ENCODE data around the gene VIPR2.
"Not testable (repeated sequence)": the region's sequence is repeated elsewhere in the genome, so short reads cannot be mapped to it uniquely, and the experiment has no call there.

Gene VIPR2

GRCh38 chr7:159137906-159138305, 6.8 kb downstream of the VIPR2 start:
- no peak for DNase-seq

DNA sequence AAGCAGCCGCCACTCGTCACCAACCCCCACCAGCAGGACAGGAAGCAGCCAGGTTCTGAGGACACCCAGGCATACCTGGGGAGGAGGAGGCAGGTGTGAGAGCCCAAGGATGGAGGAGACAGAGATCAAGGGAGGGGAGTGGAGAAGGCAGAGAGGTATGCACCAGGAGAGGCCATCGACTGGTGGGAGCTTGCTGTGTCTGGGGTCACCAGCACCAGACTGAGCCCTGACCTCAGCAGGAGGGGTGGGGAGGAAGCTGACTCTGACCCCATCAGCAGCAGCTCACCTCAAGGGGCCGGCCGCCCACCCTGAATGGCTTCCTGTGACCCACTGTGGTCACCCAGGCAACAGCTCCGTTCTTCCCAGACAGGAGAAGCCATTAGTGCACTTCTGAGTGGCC, 7.8 kb downstream of the VIPR2 start:
- DNase-seq: no peak

DNA sequence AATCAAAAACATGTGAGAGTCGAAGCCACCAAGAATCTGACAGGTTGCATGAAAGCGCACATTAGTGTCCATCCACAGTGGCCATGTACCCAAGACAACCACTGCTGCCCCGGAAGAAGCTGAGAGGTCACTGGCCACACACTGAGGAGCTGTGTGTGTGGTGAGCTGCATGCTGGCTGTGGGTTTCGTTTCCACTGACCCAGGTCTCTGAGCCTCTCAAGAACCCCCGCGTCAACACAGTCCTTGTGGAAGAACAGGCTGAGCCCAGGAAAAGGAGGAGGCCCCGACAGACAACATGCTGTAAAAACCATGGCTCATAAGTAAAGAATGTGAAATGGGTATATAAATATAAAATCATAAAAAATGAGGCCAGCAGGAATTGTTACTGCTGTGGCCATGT, 8.2 kb downstream of the VIPR2 start:
- no peak for DNase-seq

DNA sequence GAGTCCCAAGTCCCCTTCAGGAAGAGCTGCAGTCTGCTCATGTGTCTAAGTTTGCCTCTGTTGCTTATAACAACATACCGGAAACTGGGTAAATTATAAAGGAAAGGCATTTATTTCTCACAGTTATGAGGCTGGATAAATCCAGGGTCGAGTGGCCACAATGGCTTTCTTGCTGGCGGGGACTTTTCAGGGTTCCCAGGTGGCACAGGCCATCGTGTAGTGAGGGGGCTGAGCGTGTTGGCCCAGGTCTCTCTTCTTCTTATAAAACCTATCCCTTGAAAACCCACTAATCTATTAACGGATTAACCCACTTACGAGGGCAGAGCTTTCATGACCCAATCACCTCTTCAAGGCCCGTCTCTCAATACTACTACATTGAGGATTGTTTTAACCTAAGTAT, 8.7 kb downstream of the VIPR2 start:
- DNase-seq: no peak

DNA sequence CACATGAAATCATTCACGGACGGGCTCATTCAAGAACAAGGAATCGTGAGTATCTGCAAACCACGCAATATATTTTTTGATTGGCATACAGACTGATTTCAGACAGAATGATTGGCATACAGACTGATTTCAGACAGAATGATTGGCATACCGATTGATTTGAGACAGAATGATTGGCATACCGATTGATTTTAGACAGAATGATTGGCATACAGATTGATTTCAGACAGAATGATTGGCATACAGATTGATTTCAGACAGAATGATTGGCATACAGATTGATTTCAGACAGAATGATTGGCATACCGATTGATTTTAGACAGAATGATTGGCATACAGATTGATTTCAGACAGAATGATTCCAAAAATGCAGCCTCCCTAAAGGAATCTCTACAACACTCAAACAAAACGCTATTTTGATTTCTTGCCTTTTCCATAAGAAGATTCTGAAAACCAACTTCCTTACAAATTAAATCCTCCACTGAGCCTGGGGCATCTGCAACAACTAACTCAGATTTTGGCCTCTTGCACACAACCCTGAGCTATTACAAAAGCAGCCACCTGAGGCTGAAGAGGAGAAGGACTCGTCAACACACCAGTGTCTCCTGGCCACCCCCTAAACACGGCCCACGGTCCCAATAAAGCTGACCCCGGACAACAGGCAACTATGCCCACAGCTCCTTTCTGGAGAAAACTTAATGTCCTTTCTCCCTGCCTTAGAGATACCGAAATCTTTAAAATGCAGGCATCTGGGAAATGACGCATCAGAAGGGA, 11.8 kb downstream of the VIPR2 start:
- not testable (repeated sequence) for DNase-seq

- no peak for DNase-seq
Measured at GRCh38 chr7:159130820-159131219, 13.8 kb downstream of the VIPR2 start.

DNA sequence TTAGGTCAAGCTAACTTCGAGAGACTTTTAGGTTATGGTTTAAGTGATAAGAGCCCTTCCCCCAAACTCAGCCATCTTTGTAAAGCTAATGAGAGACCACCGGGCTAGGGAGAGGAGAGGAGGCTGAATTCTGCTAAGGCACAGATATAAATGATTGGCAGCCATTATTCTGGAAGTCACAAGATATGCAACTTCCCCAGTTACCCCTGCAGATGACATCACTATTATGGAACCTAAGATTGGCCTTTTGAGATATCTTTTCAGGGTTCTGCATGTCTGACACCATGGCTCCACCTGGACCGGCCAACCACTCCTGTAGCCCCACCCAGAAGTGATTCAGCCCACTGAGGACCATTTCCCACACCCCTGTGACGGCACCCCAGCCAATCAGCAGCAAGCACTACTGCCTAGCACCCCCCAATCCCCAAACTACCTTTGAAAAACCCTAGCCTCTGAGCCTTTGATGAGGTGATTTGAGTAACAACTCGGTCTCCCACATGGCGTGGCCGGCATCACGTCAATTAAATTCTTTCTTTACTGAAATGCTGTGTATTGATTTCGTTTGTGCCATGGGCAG, 14.4 kb downstream of the VIPR2 start:
- DNase-seq: no peak

GRCh38 chr7:159128767-159129166, 15.9 kb downstream of the VIPR2 start:
- DNase-seq: no peak

DNA sequence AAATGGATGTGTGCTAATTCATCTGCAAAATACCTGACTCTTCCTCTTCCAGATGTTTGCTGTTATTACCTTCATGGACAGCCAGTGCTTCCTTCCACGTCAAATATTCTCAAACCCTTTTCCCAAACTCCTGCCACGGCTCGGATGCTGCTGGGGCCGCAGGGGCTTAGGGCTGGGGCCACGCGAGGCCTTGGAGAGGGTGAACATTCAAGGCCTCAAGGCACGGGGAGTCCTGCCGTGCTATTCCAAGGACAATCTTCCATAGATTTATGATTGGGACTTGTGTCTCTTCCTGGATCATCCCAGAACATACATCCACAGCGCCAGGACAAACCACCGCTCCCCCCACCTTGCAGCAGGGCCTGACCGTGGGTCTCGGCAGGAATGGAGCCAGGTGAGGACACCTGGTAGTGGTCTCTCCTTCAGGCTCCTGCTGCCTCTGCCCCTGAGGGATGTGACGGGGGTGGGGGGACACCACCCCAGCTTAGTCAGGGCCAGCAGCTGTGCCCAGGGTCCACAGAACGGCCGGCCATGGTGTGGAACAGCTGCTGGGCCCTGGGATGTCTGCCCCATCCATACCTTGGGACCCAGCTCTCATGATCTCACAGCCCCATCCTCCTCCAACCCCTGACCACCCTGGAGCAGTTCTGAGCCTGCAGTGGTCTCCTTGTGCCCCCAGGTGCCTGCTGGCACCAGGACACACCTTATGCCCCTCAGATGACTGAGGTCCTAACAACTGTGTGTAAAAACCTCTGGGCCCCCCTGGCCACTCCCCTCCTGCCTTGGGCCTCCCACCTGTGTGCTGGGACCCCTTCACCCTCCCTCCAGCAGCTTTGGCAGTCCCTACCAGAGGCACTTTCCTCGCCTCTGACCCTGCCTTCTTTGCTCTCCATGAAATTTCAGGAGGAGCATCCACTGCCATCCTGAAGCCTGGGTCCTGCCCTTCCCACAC, 16.7 kb downstream of the VIPR2 start:
- no peak for DNase-seq

DNA sequence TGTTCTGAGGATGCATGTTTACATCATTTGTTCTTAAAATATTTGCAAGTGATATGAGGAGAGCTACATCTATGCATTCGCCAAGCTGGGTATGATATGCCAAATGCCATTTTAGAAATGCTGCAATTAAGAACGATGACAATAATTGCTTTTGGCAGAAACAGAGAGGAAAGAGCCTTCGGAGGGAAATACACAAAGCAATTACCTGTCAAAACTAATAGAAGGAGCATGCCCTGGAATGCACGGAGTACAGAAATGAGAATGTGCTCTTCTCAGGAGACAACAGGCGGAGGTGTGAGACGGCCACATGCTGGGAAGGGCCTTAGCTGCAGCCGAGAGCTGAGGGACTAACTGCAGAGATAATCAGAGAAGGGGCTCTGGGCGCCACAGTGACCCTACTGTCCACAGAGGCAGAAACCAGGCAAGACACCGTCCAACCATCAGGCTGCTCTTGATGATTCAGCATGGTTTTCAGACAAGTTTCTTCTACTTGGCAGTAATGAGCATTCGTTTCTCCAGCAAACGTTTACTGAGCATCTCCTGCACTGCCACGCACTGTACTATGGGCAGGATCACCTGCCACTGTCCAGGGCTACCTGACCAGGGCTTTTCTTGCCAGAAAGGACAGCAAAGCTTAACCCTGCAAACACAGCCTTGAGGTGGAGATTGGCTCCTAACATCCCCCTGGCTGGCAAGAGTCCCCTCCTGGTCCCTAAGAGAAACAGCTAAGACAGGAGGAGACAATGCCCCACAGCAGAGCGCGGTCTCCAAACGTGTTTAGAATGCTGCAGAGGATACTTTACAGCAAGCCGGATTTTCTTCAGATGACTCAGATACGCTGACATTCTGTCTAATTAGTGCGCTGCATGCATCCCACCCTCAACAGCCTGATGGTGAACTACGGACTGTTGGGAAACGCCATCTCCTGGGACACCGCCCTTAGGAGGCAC, 18.1 kb downstream of the VIPR2 start:
- no peak for DNase-seq

DNA sequence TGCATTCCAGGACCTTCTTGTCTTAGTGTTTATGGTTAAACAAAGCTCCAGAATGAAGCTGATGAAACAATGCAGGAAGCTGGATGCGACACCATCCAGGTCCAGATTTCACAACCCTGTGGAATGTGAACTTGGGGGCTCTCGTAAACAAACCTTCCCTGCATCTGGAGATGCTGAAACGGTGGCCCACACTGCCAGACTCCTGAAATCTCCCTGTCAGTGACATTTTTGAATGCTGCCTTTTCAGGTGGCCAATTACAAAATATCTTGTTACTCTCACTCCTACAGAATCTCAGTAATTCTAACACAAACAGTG, 18.8 kb downstream of the VIPR2 start:
- no peak for DNase-seq

DNA sequence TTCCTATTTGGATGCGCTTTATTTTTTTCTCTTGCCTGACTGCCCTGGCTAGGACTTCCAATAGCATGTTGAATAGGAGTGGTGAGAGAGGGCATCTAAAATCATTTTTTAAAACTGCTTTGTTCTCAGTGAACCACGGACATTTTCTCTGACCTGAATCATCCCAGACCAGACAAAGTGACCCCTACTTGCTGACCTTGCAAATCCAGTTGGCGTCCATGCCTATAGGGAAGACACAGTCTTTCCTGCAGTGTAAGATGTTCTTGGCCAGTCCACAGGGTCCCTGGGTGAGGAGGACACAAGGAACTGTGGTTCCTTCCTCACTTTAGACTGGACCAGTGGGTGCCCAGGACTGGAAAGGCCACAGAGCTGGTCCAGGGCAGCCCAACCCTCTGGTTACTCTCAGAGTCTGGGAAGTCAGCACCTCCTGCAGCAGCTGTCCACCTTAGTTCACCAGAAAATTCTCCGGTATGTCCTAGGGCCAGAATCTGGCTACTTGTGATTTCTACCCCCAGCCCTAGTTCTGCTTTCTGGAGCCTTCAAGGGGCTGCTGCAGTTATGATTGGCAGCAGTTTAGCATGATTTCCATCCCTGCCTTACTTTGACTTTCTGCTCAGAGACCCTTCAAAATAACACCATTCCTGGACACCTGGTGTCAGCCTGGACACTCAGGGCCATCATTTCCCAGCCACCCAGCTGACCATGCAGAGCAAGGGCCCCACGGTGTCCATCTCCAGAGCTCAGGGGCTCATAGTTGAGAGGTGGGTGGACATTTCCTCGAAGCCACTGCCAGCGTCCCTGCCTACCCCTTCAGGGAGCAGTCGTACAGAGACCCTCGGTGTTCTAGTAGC, 19.3 kb downstream of the VIPR2 start:
- no peak for DNase-seq

GRCh38 chr7:159123793-159124192, 20.9 kb downstream of the VIPR2 start:
- not testable (repeated sequence) for DNase-seq

GRCh38 chr7:159123294-159123693, 21.4 kb downstream of the VIPR2 start:
- not testable (repeated sequence) for DNase-seq

DNA sequence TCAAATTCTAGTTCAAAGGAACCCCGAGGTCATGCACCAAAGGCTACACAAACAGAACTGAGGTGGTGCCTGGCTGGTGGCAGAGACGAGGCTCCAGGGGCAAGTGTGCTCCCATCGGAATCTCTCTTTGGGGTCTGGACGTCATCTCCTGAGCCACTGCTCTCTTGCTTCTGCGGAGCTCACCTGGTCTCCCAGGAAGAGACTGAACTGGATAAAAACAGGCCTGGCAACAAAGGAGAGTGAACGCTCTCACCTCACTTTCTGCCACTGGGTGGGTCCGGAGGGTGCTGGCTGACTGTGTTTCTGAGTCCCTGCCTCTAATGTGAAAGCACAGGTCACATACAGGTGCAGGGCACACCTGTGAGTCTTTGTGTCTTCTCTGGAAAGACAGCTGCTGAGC, 22.4 kb downstream of the VIPR2 start:
- DNase-seq: no peak

DNA sequence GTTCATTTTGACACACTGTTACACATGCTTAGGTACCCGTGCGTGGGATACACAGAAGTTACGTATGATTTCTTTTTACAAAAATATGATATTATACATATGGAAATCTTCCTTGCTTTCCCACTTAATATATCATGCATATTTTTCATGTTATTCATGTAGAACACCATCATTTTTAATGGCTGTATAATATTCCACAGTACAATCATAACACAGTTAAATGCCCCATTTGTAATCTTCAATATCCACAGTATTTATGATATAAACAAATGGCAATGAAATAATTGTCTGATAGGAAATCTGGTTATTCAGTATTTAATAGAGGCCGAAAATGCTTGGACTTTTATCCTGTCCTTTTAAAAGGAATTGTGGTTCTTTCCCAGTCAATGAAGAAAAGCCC, 23.2 kb downstream of the VIPR2 start:
- DNase-seq: no peak

DNA sequence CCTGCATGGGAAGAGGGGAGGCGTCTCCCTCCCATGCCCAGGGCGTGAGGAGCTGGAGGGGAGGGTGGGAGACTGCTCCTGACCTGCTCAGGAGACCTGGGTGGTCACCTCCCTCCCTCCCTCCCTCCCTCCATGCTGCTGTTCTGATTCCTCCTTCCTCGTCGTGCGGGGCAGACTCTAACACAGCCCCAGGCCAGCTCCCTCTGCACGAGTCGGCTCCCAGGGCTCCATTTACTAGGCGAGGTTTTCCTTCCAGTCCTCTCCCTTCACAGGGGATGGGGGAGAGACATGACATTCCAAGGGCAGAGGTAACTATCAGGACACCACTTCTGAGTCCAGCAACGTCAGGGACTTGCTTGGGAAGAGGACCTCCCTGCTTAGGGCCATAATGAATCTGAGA, 23.6 kb downstream of the VIPR2 start:
- no peak for DNase-seq

- DNase-seq: no peak
Measured at GRCh38 chr7:159120540-159120919, 24.1 kb downstream of the VIPR2 start.

GRCh38 chr7:159119851-159120539, 24.7 kb downstream of the VIPR2 start:
- no peak for DNase-seq

DNA sequence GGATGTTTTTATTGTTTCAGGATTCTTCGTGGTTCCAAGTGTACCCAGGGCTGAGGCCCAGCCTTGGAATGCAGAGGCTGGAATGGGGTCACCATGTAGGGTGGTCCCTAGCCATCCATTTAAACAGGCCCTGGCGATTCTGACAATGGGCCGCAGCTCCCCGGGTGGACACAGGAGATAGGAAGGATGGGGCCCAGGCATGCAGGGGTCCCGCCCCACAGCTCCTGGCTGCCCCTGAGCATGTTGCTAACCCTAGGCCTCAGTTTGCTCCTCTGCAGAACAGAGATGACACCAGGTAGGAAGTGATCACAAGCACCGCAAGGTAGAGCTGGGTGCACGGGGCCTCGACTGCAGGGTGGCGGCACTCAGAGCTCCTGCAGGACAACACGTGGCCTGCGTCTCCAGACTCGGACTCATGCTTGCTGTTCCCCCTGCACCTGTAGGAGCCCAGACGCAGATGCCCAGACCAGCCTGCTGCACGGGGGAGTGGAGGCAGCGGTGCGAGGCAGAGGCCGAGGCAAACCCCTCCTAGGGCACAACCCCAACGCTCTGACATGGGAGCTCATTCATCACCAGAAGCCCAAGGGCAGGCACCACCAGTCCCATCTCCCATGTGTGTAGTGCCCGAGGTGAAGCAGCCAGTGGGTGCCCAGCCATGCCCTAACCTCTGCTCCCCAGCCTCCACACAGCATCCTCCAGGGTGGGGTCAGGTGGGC, 25.5 kb downstream of the VIPR2 start:
- DNase-seq: no peak
